SK-N-SH treated with all-trans-retinoic acid at 6 μM for 48 hours (cell line): Measurements from ENCODE around the gene DAB1.

Experiments
- ATAC-seq: fragments of 200-7000 bp; cut with Tn5 transposase; 3 replicates; pipeline ENCODE4 v1.9.1; 2020; ENCODE audit warnings: mild to moderate bottlenecking, moderate library complexity
- ARNTL ChIP-seq: fragments of 450-650 bp; formaldehyde crosslinking; IDR thresholded peaks from 2 replicates; pipeline ENCODE4 v1.5.0; 2020; ENCODE audit warnings: low read depth, mild to moderate bottlenecking, moderate library complexity, borderline replicate concordance
- CSDC2 ChIP-seq: fragments of 250-450 bp; sonication (Bioruptor Pico); IDR thresholded peaks from 2 replicates; pipeline ENCODE4 v1.5.0; 2020; ENCODE audit warnings: mild to moderate bottlenecking, moderate library complexity
- ESRRG ChIP-seq: fragments of 250-450 bp; sonication (Bioruptor Pico); IDR thresholded peaks from 2 replicates; pipeline ENCODE4 v1.6.1; 2021; ENCODE audit warnings: mild to moderate bottlenecking
- GLIS3 ChIP-seq: fragments of 250-450 bp; sonication (Bioruptor Pico); IDR thresholded peaks from 2 replicates; pipeline ENCODE4 v1.5.0; 2020; ENCODE audit warnings: mild to moderate bottlenecking, moderate library complexity
- ISL1 ChIP-seq: fragments of 250-450 bp; sonication (Bioruptor Pico); IDR thresholded peaks from 2 replicates; pipeline ENCODE4 v2.1.2; 2022; ENCODE audit warnings: mild to moderate bottlenecking, moderate library complexity
- OSR1 ChIP-seq: fragments of 250-450 bp; sonication (Bioruptor Pico); IDR thresholded peaks from 2 replicates; pipeline ENCODE4 v1.8.0; 2022; ENCODE audit warnings: moderate library complexity, mild to moderate bottlenecking, inconsistent platforms
- PPARA ChIP-seq: fragments of 250-450 bp; sonication (Bioruptor Pico); IDR thresholded peaks from 2 replicates; pipeline ENCODE4 v1.5.0; 2020; ENCODE audit warnings: mild to moderate bottlenecking, borderline replicate concordance
- RARB ChIP-seq: fragments of 250-450 bp; sonication (Bioruptor Pico); IDR thresholded peaks from 2 replicates; pipeline ENCODE4 v1.8.0; 2021; ENCODE audit warnings: mild to moderate bottlenecking, moderate library complexity
- SNAI2 ChIP-seq: fragments of 250-450 bp; sonication (Bioruptor Pico); IDR thresholded peaks from 2 replicates; pipeline ENCODE4 v1.5.0; 2020; ENCODE audit warnings: mild to moderate bottlenecking, moderate library complexity
- TCF4 ChIP-seq: fragments of 250-450 bp; sonication (Bioruptor Pico); IDR thresholded peaks from 2 replicates; pipeline ENCODE4 v1.8.0; 2021; ENCODE audit warnings: mild to moderate bottlenecking, moderate library complexity, borderline replicate concordance
- TOX ChIP-seq: fragments of 250-450 bp; sonication (Bioruptor Pico); IDR thresholded peaks from 2 replicates; pipeline ENCODE4 v1.8.0; 2021; ENCODE audit warnings: mild to moderate bottlenecking, moderate library complexity, borderline replicate concordance
- ZC3H10 ChIP-seq: fragments of 250-450 bp; sonication (Bioruptor Pico); IDR thresholded peaks from 2 replicates; pipeline ENCODE4 v1.5.1; 2021; ENCODE audit warnings: mild to moderate bottlenecking, moderate library complexity
- ZFP3 ChIP-seq: fragments of 250-450 bp; sonication (Bioruptor Pico); IDR thresholded peaks from 2 replicates; pipeline ENCODE4 v1.5.0; 2020; ENCODE audit warnings: mild to moderate bottlenecking, moderate library complexity
- ZFP30 ChIP-seq: fragments of 450-650 bp; formaldehyde crosslinking; IDR thresholded peaks from 2 replicates; pipeline ENCODE4 v1.5.0; 2022; ENCODE audit warnings: mild to moderate bottlenecking, moderate library complexity
- ZNF565 ChIP-seq: fragments of 450-650 bp; formaldehyde crosslinking; conservative IDR thresholded peaks from 2 replicates; pipeline ENCODE4 v1.5.0; 2020; ENCODE audit warnings: low read depth, mild to moderate bottlenecking, moderate library complexity
- ZNF70 ChIP-seq: fragments of 450-650 bp; formaldehyde crosslinking; IDR thresholded peaks from 2 replicates; pipeline ENCODE4 v1.5.0; 2020; ENCODE audit warnings: mild to moderate bottlenecking, moderate library complexity
- ZNF8 ChIP-seq: fragments of 450-650 bp; formaldehyde crosslinking; IDR thresholded peaks from 2 replicates; pipeline ENCODE4 v1.5.0; 2020; ENCODE audit warnings: mild to moderate bottlenecking, moderate library complexity
- TF ChIP-seq, protein P1 (sequence below): fragments of 250-450 bp; sonication (Bioruptor Pico); IDR thresholded peaks from 2 replicates; pipeline ENCODE4 v1.8.0; 2020; ENCODE audit warnings: mild to moderate bottlenecking, moderate library complexity, borderline replicate concordance
- TF ChIP-seq, protein P2 (sequence below): fragments of 250-450 bp; sonication (Bioruptor Pico); IDR thresholded peaks from 2 replicates; pipeline ENCODE4 v1.5.0; 2020; ENCODE audit warnings: mild to moderate bottlenecking, moderate library complexity
- TF ChIP-seq, protein P3 (sequence below): fragments of 250-450 bp; sonication (Bioruptor Pico); IDR thresholded peaks from 2 replicates; pipeline ENCODE4 v1.8.0; 2021; ENCODE audit warnings: low read depth, mild to moderate bottlenecking, moderate library complexity, borderline replicate concordance
- TF ChIP-seq, protein P4 (sequence below): fragments of 250-450 bp; sonication (Bioruptor Pico); IDR thresholded peaks from 2 replicates; pipeline ENCODE4 v1.5.1; 2021; ENCODE audit warnings: mild to moderate bottlenecking, moderate library complexity
- TF ChIP-seq, protein P5 (sequence below): fragments of 250-450 bp; sonication (Bioruptor Pico); IDR thresholded peaks from 2 replicates; pipeline ENCODE4 v1.5.1; 2020; ENCODE audit warnings: low read depth, mild to moderate bottlenecking, moderate library complexity

The DAB1 gene

DNA sequence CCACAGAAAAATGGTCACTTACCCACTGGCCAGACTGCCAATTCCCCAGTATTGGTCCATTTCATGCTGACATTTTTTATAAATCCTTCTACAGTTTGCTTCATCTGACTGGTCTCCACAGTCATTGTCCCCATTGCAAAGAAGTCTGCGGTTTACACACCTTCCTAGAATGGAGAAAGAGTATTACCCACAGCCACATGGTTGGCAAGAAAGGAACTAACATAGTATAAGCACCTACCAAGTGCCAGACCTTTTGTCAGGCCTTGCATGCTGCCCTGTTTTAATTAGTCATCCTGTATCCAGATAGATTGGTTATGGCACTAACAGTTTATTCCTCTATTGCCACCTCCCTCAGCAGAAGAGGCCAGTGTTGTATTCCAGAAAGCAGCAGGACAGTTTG, 469.2 kb downstream of the DAB1 start:
- no peak for ATAC-seq
- TF ChIP-seq, protein P1, sequence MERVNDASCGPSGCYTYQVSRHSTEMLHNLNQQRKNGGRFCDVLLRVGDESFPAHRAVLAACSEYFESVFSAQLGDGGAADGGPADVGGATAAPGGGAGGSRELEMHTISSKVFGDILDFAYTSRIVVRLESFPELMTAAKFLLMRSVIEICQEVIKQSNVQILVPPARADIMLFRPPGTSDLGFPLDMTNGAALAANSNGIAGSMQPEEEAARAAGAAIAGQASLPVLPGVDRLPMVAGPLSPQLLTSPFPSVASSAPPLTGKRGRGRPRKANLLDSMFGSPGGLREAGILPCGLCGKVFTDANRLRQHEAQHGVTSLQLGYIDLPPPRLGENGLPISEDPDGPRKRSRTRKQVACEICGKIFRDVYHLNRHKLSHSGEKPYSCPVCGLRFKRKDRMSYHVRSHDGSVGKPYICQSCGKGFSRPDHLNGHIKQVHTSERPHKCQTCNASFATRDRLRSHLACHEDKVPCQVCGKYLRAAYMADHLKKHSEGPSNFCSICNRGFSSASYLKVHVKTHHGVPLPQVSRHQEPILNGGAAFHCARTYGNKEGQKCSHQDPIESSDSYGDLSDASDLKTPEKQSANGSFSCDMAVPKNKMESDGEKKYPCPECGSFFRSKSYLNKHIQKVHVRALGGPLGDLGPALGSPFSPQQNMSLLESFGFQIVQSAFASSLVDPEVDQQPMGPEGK (CRISPR knock-in tag), result no peak
- TF ChIP-seq, protein P2, sequence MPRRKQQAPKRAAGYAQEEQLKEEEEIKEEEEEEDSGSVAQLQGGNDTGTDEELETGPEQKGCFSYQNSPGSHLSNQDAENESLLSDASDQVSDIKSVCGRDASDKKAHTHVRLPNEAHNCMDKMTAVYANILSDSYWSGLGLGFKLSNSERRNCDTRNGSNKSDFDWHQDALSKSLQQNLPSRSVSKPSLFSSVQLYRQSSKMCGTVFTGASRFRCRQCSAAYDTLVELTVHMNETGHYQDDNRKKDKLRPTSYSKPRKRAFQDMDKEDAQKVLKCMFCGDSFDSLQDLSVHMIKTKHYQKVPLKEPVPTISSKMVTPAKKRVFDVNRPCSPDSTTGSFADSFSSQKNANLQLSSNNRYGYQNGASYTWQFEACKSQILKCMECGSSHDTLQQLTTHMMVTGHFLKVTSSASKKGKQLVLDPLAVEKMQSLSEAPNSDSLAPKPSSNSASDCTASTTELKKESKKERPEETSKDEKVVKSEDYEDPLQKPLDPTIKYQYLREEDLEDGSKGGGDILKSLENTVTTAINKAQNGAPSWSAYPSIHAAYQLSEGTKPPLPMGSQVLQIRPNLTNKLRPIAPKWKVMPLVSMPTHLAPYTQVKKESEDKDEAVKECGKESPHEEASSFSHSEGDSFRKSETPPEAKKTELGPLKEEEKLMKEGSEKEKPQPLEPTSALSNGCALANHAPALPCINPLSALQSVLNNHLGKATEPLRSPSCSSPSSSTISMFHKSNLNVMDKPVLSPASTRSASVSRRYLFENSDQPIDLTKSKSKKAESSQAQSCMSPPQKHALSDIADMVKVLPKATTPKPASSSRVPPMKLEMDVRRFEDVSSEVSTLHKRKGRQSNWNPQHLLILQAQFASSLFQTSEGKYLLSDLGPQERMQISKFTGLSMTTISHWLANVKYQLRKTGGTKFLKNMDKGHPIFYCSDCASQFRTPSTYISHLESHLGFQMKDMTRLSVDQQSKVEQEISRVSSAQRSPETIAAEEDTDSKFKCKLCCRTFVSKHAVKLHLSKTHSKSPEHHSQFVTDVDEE (CRISPR knock-in tag), result no peak
- TF ChIP-seq RARB (CRISPR knock-in tag), result no peak
- no peak for TF ChIP-seq ARNTL (CRISPR knock-in tag)
- TF ChIP-seq ZNF70 (CRISPR knock-in tag), result no peak
- no peak for TF ChIP-seq OSR1 (CRISPR knock-in tag)
- TF ChIP-seq ZNF565 (CRISPR knock-in tag), result no peak
- TF ChIP-seq SNAI2 (CRISPR knock-in tag), result no peak
- no peak for TF ChIP-seq ESRRG
- no peak for TF ChIP-seq ZFP30 (CRISPR knock-in tag)
- no peak for TF ChIP-seq TOX (CRISPR knock-in tag)
- no peak for TF ChIP-seq ZC3H10
- TF ChIP-seq CSDC2 (CRISPR knock-in tag), result no peak
- TF ChIP-seq PPARA (CRISPR knock-in tag), result no peak
- TF ChIP-seq ZFP3 (CRISPR knock-in tag), result no peak
- TF ChIP-seq, protein P3, sequence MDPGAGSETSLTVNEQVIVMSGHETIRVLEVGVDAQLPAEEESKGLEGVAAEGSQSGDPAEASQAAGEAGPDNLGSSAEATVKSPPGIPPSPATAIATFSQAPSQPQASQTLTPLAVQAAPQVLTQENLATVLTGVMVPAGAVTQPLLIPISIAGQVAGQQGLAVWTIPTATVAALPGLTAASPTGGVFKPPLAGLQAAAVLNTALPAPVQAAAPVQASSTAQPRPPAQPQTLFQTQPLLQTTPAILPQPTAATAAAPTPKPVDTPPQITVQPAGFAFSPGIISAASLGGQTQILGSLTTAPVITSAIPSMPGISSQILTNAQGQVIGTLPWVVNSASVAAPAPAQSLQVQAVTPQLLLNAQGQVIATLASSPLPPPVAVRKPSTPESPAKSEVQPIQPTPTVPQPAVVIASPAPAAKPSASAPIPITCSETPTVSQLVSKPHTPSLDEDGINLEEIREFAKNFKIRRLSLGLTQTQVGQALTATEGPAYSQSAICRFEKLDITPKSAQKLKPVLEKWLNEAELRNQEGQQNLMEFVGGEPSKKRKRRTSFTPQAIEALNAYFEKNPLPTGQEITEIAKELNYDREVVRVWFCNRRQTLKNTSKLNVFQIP (CRISPR knock-in tag), result no peak

DNA sequence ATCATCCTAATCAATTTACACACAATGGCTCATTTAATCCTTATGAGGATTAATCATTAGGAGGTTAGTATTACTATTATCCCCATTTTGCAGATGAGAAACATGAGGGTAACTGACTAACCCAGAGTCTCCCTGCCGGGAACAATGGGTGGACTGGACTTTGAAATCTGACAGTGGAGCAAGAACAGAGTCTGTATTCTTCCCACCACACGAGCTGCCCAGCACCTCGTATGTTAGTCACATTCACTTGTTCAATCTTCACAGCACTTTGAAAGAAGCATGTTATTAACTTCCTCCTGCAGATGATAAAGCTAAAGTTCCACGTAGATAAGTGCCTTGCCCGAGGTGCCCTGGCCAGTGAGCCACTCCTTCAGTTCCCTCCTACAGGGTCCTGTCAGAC, 470.5 kb downstream of the DAB1 start:
- TF ChIP-seq OSR1 (CRISPR knock-in tag) (no peak), ZNF70 (CRISPR knock-in tag) (no peak), TOX (CRISPR knock-in tag) (no peak), ESRRG (no peak), ZC3H10 (no peak), ZNF8 (CRISPR knock-in tag) (no peak), GLIS3 (CRISPR knock-in tag) (no peak), ZNF565 (CRISPR knock-in tag) (no peak), PPARA (CRISPR knock-in tag) (no peak), RARB (CRISPR knock-in tag) (no peak), ISL1 (CRISPR knock-in tag) (no peak), SNAI2 (CRISPR knock-in tag) (no peak), TCF4 (CRISPR knock-in tag) (no peak), ZFP30 (CRISPR knock-in tag) (no peak)
- TF ChIP-seq, protein P4, sequence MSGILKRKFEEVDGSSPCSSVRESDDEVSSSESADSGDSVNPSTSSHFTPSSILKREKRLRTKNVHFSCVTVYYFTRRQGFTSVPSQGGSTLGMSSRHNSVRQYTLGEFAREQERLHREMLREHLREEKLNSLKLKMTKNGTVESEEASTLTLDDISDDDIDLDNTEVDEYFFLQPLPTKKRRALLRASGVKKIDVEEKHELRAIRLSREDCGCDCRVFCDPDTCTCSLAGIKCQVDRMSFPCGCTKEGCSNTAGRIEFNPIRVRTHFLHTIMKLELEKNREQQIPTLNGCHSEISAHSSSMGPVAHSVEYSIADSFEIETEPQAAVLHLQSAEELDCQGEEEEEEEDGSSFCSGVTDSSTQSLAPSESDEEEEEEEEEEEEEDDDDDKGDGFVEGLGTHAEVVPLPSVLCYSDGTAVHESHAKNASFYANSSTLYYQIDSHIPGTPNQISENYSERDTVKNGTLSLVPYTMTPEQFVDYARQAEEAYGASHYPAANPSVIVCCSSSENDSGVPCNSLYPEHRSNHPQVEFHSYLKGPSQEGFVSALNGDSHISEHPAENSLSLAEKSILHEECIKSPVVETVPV (CRISPR knock-in tag), result no peak
- TF ChIP-seq, protein P1 (CRISPR knock-in tag), result no peak
- TF ChIP-seq, protein P5, sequence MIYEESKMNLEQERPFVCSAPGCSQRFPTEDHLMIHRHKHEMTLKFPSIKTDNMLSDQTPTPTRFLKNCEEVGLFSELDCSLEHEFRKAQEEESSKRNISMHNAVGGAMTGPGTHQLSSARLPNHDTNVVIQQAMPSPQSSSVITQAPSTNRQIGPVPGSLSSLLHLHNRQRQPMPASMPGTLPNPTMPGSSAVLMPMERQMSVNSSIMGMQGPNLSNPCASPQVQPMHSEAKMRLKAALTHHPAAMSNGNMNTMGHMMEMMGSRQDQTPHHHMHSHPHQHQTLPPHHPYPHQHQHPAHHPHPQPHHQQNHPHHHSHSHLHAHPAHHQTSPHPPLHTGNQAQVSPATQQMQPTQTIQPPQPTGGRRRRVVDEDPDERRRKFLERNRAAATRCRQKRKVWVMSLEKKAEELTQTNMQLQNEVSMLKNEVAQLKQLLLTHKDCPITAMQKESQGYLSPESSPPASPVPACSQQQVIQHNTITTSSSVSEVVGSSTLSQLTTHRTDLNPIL (CRISPR knock-in tag), result no peak
- TF ChIP-seq, protein P2 (CRISPR knock-in tag), result no peak
- TF ChIP-seq, all 23 proteins: peak for 0
- ATAC-seq, result no peak
